Liver (tissue), 9 donors: Measurements from ENCODE around the gene CALU. TPM values are rescaled to one million over a fixed set of nuclear protein-coding genes. Genes with fewer than 3 reads are reported as not detected.

Experiments used
- DNase-seq: peaks from one replicate; pipeline ENCODE4 v3.0.0-alpha.2; 2017; ENCODE audit warnings: low spot score
- H3K27ac ChIP-seq, 2 donors: one replicate each; pipeline ENCODE4 v1.7.0; 2013; ENCODE audit warnings: inconsistent platforms in 2 of 2, low read length in 2 of 2, control low read depth in 1 of 2, low read depth in 1 of 2, mild to moderate bottlenecking in 1 of 2
- H3K27me3 ChIP-seq, 4 donors: one replicate each; pipeline versions ENCODE4 v1.6.1 to v1.7.0; 2013; ENCODE audit warnings: low read length in 3 of 4, inconsistent platforms in 1 of 4, mild to moderate bottlenecking in 1 of 4, moderate library complexity in 1 of 4; ENCODE audit not compliant: control insufficient read depth in 4 of 4, insufficient read depth in 4 of 4
- H3K36me3 ChIP-seq, 4 donors: one replicate each; pipeline versions ENCODE4 v1.6.1 to v1.7.0; 2013; ENCODE audit warnings: low read length in 3 of 4, mild to moderate bottlenecking in 3 of 4, low read depth in 1 of 4, moderate library complexity in 1 of 4; ENCODE audit not compliant: control insufficient read depth in 4 of 4, insufficient read depth in 3 of 4
- H3K4me1 ChIP-seq, 4 donors: one replicate each; pipeline versions ENCODE4 v1.6.1 to v1.7.0; 2013; ENCODE audit warnings: low read length in 3 of 4, mild to moderate bottlenecking in 3 of 4, moderate library complexity in 1 of 4; ENCODE audit not compliant: control insufficient read depth in 4 of 4, insufficient read depth in 4 of 4
- H3K4me3 ChIP-seq, 3 donors: one replicate each; pipeline versions ENCODE4 v1.6.1 to v1.7.0; 2013; ENCODE audit warnings: low read length in 3 of 3, control low read depth in 1 of 3, low read depth in 1 of 3, mild to moderate bottlenecking in 1 of 3
- H3K9ac ChIP-seq, 2 donors: one replicate each; pipeline ENCODE4 v1.7.0; 2013; ENCODE audit warnings: low read length in 2 of 2, mild to moderate bottlenecking in 2 of 2, moderate library complexity in 2 of 2, control low read depth in 1 of 2, low read depth in 1 of 2
- H3K9me3 ChIP-seq, 4 donors: one replicate each; pipeline versions ENCODE4 v1.6.1 to v1.7.0; 2013; ENCODE audit warnings: low read length in 3 of 4; ENCODE audit not compliant: control insufficient read depth in 4 of 4
- ATF3 ChIP-seq: IDR thresholded peaks from 2 replicates; pipeline ENCODE4 v1.6.1; 2016; ENCODE audit warnings: antibody characterized with exemption
- CTCF ChIP-seq: fragments of 150-350 bp; IDR thresholded peaks from 2 replicates; pipeline ENCODE4 v1.5.1; 2017; ENCODE audit warnings: improper control_type of control experiment, low read depth, low read length; ENCODE audit not compliant: missing input control
- EGR1 ChIP-seq, 2 donors: IDR thresholded peaks; 2 replicates each; pipeline ENCODE4 v1.6.1; 2016 to 2018; ENCODE audit warnings: antibody characterized with exemption in 2 of 2, low read depth in 2 of 2
- FOXA1 ChIP-seq: IDR thresholded peaks from 2 replicates; pipeline ENCODE4 v1.6.1; 2016; ENCODE audit warnings: antibody characterized with exemption
- FOXA2 ChIP-seq: IDR thresholded peaks from 2 replicates; pipeline ENCODE4 v1.6.1; 2016; ENCODE audit warnings: antibody characterized with exemption
- GABPA ChIP-seq, 2 donors: IDR thresholded peaks in 1 of 2; conservative IDR thresholded peaks in 1 of 2; 2 replicates each; pipeline ENCODE4 v1.6.1; 2016; ENCODE audit warnings: antibody characterized with exemption in 2 of 2, mild to moderate bottlenecking in 1 of 2, moderate library complexity in 1 of 2
- HNF4A ChIP-seq, 2 donors: conservative IDR thresholded peaks; 2 replicates each; pipeline ENCODE4 v1.6.1; 2016; ENCODE audit warnings: antibody characterized with exemption in 2 of 2, mild to moderate bottlenecking in 2 of 2
- HNF4G ChIP-seq: IDR thresholded peaks from 2 replicates; pipeline ENCODE4 v1.6.1; 2016; ENCODE audit warnings: antibody characterized with exemption
- JUND ChIP-seq, 2 donors: IDR thresholded peaks; 2 replicates each; pipeline ENCODE4 v1.6.1; 2016; ENCODE audit warnings: antibody characterized with exemption in 2 of 2
- MAX ChIP-seq: IDR thresholded peaks from 2 replicates; pipeline ENCODE4 v1.6.1; 2016; ENCODE audit warnings: antibody characterized with exemption
- NR2F2 ChIP-seq: IDR thresholded peaks from 2 replicates; pipeline ENCODE4 v1.6.1; 2016; ENCODE audit warnings: antibody characterized with exemption
- RAD21 ChIP-seq, 2 donors: IDR thresholded peaks; 2 replicates each; pipeline ENCODE4 v1.6.1; 2016; ENCODE audit warnings: antibody characterized with exemption in 2 of 2, mild to moderate bottlenecking in 2 of 2
- RXRA ChIP-seq, 2 donors: IDR thresholded peaks; 2 replicates each; pipeline ENCODE4 v1.6.1; 2017 to 2018; ENCODE audit warnings: antibody characterized with exemption in 2 of 2, mild to moderate bottlenecking in 1 of 2
- SP1 ChIP-seq: IDR thresholded peaks from 2 replicates; pipeline ENCODE4 v1.6.1; 2018; ENCODE audit warnings: antibody characterized with exemption, mild to moderate bottlenecking
- TAF1 ChIP-seq: conservative IDR thresholded peaks from 2 replicates; pipeline ENCODE4 v1.6.1; 2016; ENCODE audit warnings: antibody characterized with exemption, mild to moderate bottlenecking
- YY1 ChIP-seq: IDR thresholded peaks from 2 replicates; pipeline ENCODE4 v1.6.1; 2016; ENCODE audit warnings: antibody characterized with exemption, mild to moderate bottlenecking
- WGBS: extraction: QIAGEN DNeasy Blood & Tissue Kit; methylation state at CpG from one replicate; pipeline ENCODE4 v1.1.7; 2013; 5-methylcytosine and 5-hydroxymethylcytosine counted together
- polyA plus RNA-seq, 2 donors: library from polyadenylated mRNA; stranded (reverse) in 1 of 2; unstranded in 1 of 2; fragments of 200-250 nt in 1 of 2; fragments of >200 nt in 1 of 2; fragmentation: Nextera tagmentation in 1 of 2; extraction: Ambion mirVana in 1 of 2; gene quantifications; one replicate each; pipeline versions ENCODE4 v1.2.1 to v1.2.3, GENCODE V29; 2013 to 2015
- total RNA-seq, 2 donors: library from RNA; depleted of rRNA; stranded (reverse); fragments of >200 nt; gene quantifications; one replicate each; pipeline ENCODE4 v1.2.3, GENCODE V29; 2014
- TF ChIP-seq, protein P1 (sequence below): IDR thresholded peaks from 2 replicates; pipeline ENCODE4 v1.6.1; 2016; ENCODE audit warnings: antibody characterized with exemption
- TF ChIP-seq, protein P2 (sequence below): IDR thresholded peaks from 2 replicates; pipeline ENCODE4 v1.6.1; 2016; ENCODE audit warnings: antibody characterized with exemption, mild to moderate bottlenecking
- donor health status: healthy.
- donor health status: healthy.
- donor health status: healthy.
- donor health status: healthy.
- donor health status: healthy.

CALU gene
- total and polyA plus RNA-seq, 4 donors, result 37.1 to 57.9 (median 42.5) TPM

DNA sequence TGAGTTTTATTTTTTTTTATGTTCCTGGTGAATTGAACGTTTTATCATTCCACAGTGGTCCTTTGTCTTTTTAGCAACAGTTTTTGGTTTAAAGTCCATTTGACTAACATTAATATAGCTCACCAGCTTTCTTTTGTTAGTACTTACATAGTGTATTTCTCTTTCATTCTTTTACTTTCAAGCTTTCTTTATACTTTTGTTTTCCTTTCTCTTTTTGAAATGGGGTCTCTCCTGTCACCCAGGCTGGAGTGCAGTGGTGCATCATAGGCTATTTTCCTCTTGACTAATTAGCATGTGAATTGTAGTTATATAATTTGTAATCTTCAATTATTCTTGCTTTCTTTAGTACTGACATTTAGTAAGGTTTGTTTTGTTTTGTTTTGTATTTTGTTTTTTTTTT is 39.3 kb upstream of the CALU start:
- no peak overlapping the region for H3K27ac ChIP-seq
- H3K4me1 ChIP-seq, result peaks cover 0 to 3% (median 0%) of the 10 kb centered on the region in 4 donors
- no peaks in the 10 kb centered on the region for H3K9me3 ChIP-seq
- peaks cover 0 to 20% (median 3%) of the 10 kb centered on the region in 4 donors for H3K27me3 ChIP-seq
- no peak overlapping the region for H3K4me3 ChIP-seq
- DNase-seq, result no peak
- H3K9ac ChIP-seq, result no peak overlapping the region
- 67% methylated on average over 1 of the region's 1 CpG for WGBS
- no peaks in the 10 kb centered on the region for H3K36me3 ChIP-seq
- no peak for TF ChIP-seq ATF3

- no peaks in the 10 kb centered on the region for H3K36me3 ChIP-seq
- 72% methylated on average over 6 of the region's 6 CpGs for WGBS
- H3K9ac ChIP-seq, result no peak overlapping the region
- H3K9me3 ChIP-seq, result no peaks in the 10 kb centered on the region
- no peak overlapping the region for H3K4me3 ChIP-seq
- DNase-seq, result no peak
- peaks cover 0 to 3% (median 0%) of the 10 kb centered on the region in 4 donors for H3K4me1 ChIP-seq
- peaks cover 0 to 20% (median 2%) of the 10 kb centered on the region in 4 donors for H3K27me3 ChIP-seq
- H3K27ac ChIP-seq, result no peak overlapping the region
- no peak for TF ChIP-seq FOXA1
- no peak for TF ChIP-seq HNF4A (conservative IDR thresholded peaks at IDR 0.05)
- TF ChIP-seq RAD21 (IDR thresholded peaks at IDR 0.05), result no peak
- TF ChIP-seq RXRA (IDR thresholded peaks at IDR 0.05), result no peak
- TF ChIP-seq CTCF, result no peak
- no peak for TF ChIP-seq YY1
- TF ChIP-seq MAX, result no peak
- TF ChIP-seq NR2F2, result no peak
- TF ChIP-seq, protein P1, sequence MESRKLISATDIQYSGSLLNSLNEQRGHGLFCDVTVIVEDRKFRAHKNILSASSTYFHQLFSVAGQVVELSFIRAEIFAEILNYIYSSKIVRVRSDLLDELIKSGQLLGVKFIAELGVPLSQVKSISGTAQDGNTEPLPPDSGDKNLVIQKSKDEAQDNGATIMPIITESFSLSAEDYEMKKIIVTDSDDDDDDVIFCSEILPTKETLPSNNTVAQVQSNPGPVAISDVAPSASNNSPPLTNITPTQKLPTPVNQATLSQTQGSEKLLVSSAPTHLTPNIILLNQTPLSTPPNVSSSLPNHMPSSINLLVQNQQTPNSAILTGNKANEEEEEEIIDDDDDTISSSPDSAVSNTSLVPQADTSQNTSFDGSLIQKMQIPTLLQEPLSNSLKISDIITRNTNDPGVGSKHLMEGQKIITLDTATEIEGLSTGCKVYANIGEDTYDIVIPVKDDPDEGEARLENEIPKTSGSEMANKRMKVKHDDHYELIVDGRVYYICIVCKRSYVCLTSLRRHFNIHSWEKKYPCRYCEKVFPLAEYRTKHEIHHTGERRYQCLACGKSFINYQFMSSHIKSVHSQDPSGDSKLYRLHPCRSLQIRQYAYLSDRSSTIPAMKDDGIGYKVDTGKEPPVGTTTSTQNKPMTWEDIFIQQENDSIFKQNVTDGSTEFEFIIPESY, result no peak
- TF ChIP-seq JUND (IDR thresholded peaks at IDR 0.05), result no peak
- TF ChIP-seq HNF4G, result no peak
- TF ChIP-seq GABPA (IDR thresholded peaks at IDR 0.05 in 1 of 2, conservative IDR thresholded peaks at IDR 0.05 in 1 of 2), result no peak
- no peak for TF ChIP-seq TAF1
- TF ChIP-seq SP1, result no peak
- TF ChIP-seq, protein P2, sequence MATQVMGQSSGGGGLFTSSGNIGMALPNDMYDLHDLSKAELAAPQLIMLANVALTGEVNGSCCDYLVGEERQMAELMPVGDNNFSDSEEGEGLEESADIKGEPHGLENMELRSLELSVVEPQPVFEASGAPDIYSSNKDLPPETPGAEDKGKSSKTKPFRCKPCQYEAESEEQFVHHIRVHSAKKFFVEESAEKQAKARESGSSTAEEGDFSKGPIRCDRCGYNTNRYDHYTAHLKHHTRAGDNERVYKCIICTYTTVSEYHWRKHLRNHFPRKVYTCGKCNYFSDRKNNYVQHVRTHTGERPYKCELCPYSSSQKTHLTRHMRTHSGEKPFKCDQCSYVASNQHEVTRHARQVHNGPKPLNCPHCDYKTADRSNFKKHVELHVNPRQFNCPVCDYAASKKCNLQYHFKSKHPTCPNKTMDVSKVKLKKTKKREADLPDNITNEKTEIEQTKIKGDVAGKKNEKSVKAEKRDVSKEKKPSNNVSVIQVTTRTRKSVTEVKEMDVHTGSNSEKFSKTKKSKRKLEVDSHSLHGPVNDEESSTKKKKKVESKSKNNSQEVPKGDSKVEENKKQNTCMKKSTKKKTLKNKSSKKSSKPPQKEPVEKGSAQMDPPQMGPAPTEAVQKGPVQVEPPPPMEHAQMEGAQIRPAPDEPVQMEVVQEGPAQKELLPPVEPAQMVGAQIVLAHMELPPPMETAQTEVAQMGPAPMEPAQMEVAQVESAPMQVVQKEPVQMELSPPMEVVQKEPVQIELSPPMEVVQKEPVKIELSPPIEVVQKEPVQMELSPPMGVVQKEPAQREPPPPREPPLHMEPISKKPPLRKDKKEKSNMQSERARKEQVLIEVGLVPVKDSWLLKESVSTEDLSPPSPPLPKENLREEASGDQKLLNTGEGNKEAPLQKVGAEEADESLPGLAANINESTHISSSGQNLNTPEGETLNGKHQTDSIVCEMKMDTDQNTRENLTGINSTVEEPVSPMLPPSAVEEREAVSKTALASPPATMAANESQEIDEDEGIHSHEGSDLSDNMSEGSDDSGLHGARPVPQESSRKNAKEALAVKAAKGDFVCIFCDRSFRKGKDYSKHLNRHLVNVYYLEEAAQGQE, result no peak
- TF ChIP-seq EGR1 (IDR thresholded peaks at IDR 0.05; ENCODE audit: low read depth in 2 of 2), result no peak
- TF ChIP-seq ATF3, result no peak
- TF ChIP-seq FOXA2, result no peak
These were observed 37.9 kb upstream of the CALU start for GRCh38 chr7:128701062-128701785.
